ENCODE results near the gene UVRAG. TPM values are rescaled to one million over a fixed set of nuclear protein-coding genes. Genes with fewer than 3 reads are reported as not detected.

The UVRAG gene
- total and polyA plus RNA-seq, 2 of the 13 experiments (the other 11 are each of a cell fraction or from before 2014, with no cell fraction given) = 9.7 to 17.3 TPM

DNA sequence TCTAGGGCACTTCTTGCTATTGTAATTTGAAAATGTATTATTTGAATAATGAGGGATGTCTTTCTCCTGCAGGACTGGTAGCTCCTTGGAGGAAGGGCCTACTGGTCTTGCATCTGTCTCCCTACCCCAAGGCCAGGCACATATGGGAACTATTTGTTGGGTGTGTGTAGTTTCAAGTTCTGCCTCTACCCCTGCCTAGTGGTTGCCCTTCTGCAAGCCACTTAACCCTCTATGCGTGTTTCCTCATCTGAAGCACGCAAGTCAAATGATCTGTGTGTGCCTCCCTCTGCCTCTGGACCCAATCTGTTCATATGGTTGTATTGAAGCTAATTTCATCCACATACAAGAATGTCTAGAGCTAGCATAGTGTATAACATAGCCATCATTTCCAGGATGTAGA lies 324.3 kb downstream of the UVRAG start:
- POLR2A ChIA-PET = no interaction called here
- no peak for ATAC-seq
- intact Hi-C loops (cut with micrococcal nuclease; ENCODE audit: unreplicated experiment) = no loop called here
- H3K9me3 ChIP-seq (ENCODE audit: low read length) = no peaks in the 10 kb centered on the region
- no peak overlapping the region for H3K4me2 ChIP-seq (ENCODE audit: low read depth, low read length)
- no TSS peak for BruUV-seq (replicated peaks)
- H3K9ac ChIP-seq (ENCODE audit: insufficient read depth, low read depth, low read length) = no peak overlapping the region
- peaks cover 7 to 27% of the 10 kb centered on the region in 2 experiments; a peak in 4 of 5 replicates for H3K36me3 ChIP-seq (replicated peaks in 1 of 2; ENCODE audit: control insufficient read depth in 1 of 2, insufficient read depth in 2 of 2, low read length in 2 of 2)
- CTCF ChIA-PET (ENCODE audit: low intra/inter-chr PET ratio, low total read pairs) = no interaction called here
- H3K4me1 ChIP-seq (ENCODE audit: insufficient read depth, low read length) = no peaks in the 10 kb centered on the region
- H4K20me1 ChIP-seq (ENCODE audit: insufficient read depth, low read length) = no peaks in the 10 kb centered on the region
- DNase-seq (ENCODE audit: low spot score) = no peak
- H3K27ac ChIP-seq (ENCODE audit: extremely low read length, insufficient read depth, low read length) = no peak overlapping the region
- no peak for FAIRE-seq
- WGBS (ENCODE audit: low lambda C conversion rate) = 92% methylated on average over 2 of the region's 2 CpGs
- in situ Hi-C loops (cut with HindIII; ENCODE audit: extremely low pct_ligation_motif_present, low pct_unique_long_range_greater_than_20kb) = no loop called here
- H3K27me3 ChIP-seq (ENCODE audit: control insufficient read depth in 1 of 2, insufficient read depth in 2 of 2, low read length in 2 of 2) = no peaks in the 10 kb centered on the region
- no peak overlapping the region for H3K4me3 ChIP-seq (replicated peaks in 1 of 3; ENCODE audit: insufficient read depth in 1 of 3, low read depth in 2 of 3, low read length in 3 of 3)
- no peaks in the 10 kb centered on the region for H3K79me2 ChIP-seq (ENCODE audit: insufficient read depth, low read length)
- H2AFZ ChIP-seq (ENCODE audit: low read length) = no peak overlapping the region
- TF ChIP-seq NFE2 (CRISPR knock-in tag; IDR thresholded peaks at IDR 0.05) (no peak), ATF6 (CRISPR knock-in tag; conservative IDR thresholded peaks at IDR 0.05) (no peak), RFX3 (CRISPR knock-in tag; IDR thresholded peaks at IDR 0.05) (no peak), FOXJ3 (CRISPR knock-in tag; IDR thresholded peaks at IDR 0.05; ENCODE audit: borderline replicate concordance) (no peak), ZNF562 (CRISPR knock-in tag; IDR thresholded peaks at IDR 0.05; ENCODE audit: borderline replicate concordance) (no peak), KMT2B (CRISPR knock-in tag; IDR thresholded peaks at IDR 0.05) (no peak), ASH2L (IDR thresholded peaks at IDR 0.05; ENCODE audit: insufficient read length, low read depth, low read length) (no peak), ZNF230 (CRISPR knock-in tag; IDR thresholded peaks at IDR 0.05) (no peak), ZNF567 (CRISPR knock-in tag; IDR thresholded peaks at IDR 0.05; ENCODE audit: borderline replicate concordance) (no peak), AGO1 (IDR thresholded peaks at IDR 0.05; ENCODE audit: low read depth, low read length, poor library complexity, severe bottlenecking) (no peak), ZNF574 (CRISPR knock-in tag; IDR thresholded peaks at IDR 0.05) (no peak)
- TF ChIP-seq, protein P1, sequence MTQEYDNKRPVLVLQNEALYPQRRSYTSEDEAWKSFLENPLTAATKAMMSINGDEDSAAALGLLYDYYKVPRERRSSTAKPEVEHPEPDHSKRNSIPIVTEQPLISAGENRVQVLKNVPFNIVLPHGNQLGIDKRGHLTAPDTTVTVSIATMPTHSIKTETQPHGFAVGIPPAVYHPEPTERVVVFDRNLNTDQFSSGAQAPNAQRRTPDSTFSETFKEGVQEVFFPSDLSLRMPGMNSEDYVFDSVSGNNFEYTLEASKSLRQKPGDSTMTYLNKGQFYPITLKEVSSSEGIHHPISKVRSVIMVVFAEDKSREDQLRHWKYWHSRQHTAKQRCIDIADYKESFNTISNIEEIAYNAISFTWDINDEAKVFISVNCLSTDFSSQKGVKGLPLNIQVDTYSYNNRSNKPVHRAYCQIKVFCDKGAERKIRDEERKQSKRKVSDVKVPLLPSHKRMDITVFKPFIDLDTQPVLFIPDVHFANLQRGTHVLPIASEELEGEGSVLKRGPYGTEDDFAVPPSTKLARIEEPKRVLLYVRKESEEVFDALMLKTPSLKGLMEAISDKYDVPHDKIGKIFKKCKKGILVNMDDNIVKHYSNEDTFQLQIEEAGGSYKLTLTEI (CRISPR knock-in tag; conservative IDR thresholded peaks at IDR 0.05) = no peak
- TF ChIP-seq, protein P2, sequence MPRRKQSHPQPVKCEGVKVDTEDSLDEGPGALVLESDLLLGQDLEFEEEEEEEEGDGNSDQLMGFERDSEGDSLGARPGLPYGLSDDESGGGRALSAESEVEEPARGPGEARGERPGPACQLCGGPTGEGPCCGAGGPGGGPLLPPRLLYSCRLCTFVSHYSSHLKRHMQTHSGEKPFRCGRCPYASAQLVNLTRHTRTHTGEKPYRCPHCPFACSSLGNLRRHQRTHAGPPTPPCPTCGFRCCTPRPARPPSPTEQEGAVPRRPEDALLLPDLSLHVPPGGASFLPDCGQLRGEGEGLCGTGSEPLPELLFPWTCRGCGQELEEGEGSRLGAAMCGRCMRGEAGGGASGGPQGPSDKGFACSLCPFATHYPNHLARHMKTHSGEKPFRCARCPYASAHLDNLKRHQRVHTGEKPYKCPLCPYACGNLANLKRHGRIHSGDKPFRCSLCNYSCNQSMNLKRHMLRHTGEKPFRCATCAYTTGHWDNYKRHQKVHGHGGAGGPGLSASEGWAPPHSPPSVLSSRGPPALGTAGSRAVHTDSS (CRISPR knock-in tag; conservative IDR thresholded peaks at IDR 0.05) = no peak
- TF ChIP-seq, protein P3, sequence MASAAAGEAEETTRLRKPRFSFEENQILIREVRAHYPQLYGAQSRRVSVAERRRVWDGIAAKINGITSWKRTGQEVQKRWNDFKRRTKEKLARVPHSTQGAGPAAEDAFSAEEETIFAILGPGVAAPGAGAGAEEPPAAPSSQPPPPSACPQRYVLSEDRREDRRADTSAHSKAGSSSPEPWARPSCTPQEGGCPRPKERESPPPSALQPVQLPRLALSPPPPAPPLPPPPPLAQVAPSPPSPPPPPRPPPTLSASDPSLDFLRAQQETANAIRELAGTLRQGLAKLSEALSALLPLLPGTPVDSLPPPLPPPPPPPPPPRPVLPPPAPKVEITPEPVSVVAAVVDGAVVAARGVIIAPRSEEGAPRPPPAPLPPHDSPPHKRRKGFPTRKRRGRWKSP (CRISPR knock-in tag; IDR thresholded peaks at IDR 0.05) = no peak
- TF ChIP-seq, protein P4, sequence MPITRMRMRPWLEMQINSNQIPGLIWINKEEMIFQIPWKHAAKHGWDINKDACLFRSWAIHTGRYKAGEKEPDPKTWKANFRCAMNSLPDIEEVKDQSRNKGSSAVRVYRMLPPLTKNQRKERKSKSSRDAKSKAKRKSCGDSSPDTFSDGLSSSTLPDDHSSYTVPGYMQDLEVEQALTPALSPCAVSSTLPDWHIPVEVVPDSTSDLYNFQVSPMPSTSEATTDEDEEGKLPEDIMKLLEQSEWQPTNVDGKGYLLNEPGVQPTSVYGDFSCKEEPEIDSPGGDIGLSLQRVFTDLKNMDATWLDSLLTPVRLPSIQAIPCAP (CRISPR knock-in tag; IDR thresholded peaks at IDR 0.05; ENCODE audit: low read depth) = no peak

Measured in HepG2 (cell line).